Stimulated activated CD4-positive, alpha-beta T cell treated with anti-CD3 and anti-CD28 coated beads, Interleukin-4, amount 100 ng/mL, for 24 hours (primary cell): ENCODE results near the gene SCYGR7.
A peak's percentile ranks its signal among the peaks of the same experiment; 100 is the strongest.
"Not testable (repeated sequence)": the region's sequence is repeated elsewhere in the genome, so short reads cannot be mapped to it uniquely, and the experiment has no call there.

ENCODE experiments used
- DNase-seq: peaks from one replicate; pipeline ENCODE4 v3.0.0-alpha.2; 2020

Gene SCYGR7

DNA sequence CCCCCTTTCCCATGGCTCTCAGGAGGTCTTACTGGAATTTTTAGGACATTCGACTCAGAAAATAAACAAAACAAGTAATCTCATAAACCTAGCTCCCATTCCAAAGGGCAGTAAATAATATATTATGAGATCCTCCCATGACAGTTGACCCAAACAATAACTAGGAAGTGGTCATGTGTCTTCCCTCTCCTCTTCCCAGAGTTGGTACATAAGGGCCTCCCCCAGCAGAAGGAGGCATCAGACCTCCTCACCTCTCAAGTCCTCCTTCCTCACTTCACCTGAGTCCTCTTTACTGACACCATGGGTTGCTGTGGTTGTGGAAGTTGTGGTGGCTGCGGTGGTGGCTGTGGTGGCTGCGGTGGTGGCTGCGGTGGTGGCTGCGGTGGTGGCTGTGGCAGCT, at the start of gene SCYGR7:
SCYGR7 (plus strand) TSS at position 301 of the 400 bp plus-strand sequence; CDS start at position 301, 0 bp downstream.
- no peak for DNase-seq

- DNase-seq, result no peak
Measured at GRCh38 chr2:227684258-227684657, 43.9 kb upstream of the SCYGR7 start.

GRCh38 chr2:227687189-227687588, 40.9 kb upstream of the SCYGR7 start:
- no peak for DNase-seq

GRCh38 chr2:227696990-227697679, 31.0 kb upstream of the SCYGR7 start:
- DNase-seq, result no peak

- no peak for DNase-seq
Measured at GRCh38 chr2:227701556-227701955, 26.6 kb upstream of the SCYGR7 start.

- no peak for DNase-seq
Measured at GRCh38 chr2:227703280-227703732, 24.8 kb upstream of the SCYGR7 start.

GRCh38 chr2:227703961-227704360, 24.2 kb upstream of the SCYGR7 start:
- DNase-seq, result no peak

DNA sequence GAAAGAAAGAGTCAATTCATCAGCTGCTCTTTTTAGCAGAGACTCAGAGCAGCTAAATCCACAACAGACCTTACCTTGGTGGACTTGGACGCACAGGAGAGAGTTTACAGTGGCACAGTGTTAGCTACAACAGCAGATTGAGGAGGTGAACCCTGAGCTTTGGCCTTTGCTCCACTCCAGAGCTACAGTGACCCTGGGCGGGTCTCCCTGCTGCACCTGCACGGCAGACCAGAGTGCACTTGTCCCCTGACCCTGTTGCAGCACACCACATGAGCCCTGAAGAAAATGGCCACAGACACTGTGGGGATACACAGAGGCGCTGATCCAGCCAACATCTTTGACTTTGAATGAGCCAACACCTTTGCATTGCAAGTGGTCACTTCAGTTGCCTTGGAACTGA, 21.3 kb upstream of the SCYGR7 start:
- no peak for DNase-seq

DNA sequence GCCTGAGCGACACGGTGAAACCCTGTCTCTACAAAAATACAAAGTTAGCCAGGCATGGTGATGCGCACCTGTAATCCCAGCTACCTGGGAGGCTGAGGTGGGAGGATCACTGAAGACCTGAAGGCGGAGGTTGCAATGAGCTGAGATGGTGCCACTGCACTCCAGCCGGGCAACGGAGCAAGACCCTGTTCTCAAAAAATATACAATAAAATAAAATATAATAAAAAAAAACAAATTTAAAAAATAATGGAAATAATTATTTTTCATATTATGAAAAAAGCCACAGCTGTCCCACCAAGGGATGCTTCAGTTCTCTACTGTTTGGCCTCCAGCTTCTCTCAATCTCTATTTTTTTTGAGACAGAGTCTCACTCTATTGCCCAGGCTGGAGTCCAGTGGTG, 20.7 kb upstream of the SCYGR7 start:
- DNase-seq, result no peak

DNA sequence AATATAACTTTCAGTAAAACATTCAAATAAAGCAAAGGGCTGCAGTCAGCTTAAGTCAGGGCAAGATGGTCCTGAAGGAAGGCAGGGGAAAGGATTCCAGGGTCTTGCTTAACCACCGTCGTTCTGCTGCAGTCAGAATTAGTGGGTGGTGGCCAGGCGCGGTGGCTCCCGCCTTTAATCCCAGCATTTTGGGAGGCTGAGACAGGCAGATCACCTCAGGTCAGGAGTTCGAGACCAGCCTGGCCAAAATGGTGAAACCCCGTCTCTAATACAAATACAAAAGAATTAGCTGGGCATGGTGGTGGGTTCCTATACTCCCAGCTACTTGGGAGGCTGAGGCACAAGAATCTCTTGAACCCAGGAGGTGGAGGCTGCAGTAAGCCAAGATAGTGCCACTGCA, 17.1 kb upstream of the SCYGR7 start:
- DNase-seq, result no peak

GRCh38 chr2:227713291-227713690, 14.8 kb upstream of the SCYGR7 start:
- no peak for DNase-seq

GRCh38 chr2:227716501-227716900, 11.6 kb upstream of the SCYGR7 start:
- no peak for DNase-seq

DNA sequence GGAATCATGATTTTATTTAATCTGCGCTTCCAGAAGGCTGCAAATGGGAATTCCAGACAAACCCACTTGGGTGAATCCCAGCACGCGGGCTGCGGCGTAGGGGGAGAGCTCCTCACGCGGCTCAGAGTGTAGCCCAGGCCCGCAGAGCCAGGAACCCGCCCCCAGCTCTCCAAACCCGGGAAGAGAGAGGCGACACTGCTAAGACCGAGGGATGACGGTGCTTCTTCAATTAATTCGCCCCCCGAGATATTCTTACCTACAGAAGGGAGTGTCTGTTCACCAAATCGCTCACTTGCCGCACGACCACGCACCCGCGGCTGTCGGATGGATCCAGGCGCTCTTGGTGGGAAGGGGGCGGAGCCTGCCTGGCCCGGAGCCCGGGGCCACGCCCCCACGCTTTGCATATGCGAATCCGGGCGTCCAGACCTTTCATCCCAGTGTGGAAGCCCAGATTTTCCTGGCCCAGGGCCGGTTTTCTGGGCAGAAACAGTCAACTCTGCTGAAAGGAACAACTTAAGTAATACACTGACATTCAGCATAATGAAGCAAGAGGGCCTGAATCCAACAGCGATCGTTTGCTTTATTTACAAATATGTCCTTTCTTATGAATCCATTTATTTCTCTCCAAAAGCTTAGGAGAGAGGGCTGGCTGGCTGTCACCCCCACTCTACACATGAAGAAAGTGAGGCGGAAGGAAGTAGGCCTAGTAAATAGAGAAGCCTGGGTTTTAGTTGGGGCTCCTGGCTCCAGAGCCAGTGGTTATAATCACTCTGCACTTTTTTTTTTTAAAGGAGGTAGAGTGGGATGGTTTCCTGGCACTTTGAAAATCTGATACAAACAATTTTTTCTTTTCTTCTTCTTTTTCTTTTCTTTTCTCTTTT, 10.2 kb upstream of the SCYGR7 start, which contains the start of gene SLC19A3:
SLC19A3 (minus strand) TSS at position 342 of the 881 bp plus-strand sequence. CDS start 15,710 bp downstream, outside the sequence.
- no peak for DNase-seq

GRCh38 chr2:227719641-227720040, 8.5 kb upstream of the SCYGR7 start:
- DNase-seq, result no peak

GRCh38 chr2:227720680-227721079, 7.5 kb upstream of the SCYGR7 start:
- DNase-seq, result no peak

DNA sequence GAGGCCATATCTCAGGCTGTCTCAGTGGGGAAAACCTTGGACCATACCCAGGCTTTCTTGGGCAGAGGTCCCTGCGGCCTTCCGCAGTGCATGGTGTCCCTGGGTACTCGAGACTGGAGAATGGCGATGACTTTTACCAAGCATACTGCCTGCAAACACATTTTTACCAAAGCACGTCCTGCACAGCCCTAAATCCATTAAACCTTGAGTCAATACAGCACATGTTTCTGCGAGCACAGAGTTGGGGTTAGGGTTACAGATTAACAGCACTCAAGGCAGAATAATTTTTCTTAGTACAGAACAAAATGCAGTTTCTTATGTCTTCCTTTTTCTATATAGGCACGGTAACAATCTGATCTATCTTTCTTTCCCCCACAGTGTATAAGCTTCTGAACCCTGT, 5.3 kb upstream of the SCYGR7 start:
- DNase-seq, result not testable (repeated sequence)

GRCh38 chr2:227724394-227725039, 3.6 kb upstream of the SCYGR7 start, which contains the start of gene SCYGR6:
Gene SCYGR6 (minus strand): TSS chr2:227724757. CDS start chr2:227724757, 0 bp downstream.
- DNase-seq, result no peak

DNA sequence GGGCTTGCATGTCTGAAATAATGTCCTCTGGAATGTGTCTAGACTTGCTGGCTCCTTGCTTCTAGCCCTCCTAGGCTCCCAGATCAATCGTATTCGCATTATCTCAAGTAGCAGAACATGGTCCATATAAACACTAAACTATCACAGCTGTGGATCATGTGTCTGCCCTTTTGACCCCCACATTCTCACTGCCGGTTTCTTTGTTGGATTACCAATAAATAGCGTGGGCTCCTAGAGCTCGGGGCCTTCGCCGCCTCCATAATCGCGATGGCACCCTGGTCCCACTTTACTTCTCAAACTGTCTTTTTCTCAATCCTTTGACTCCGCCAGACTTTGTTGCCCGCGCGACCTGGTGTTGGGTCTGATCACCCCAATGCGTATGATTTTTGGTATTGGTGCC, 11.2 kb downstream of the SCYGR7 start:
- DNase-seq, result no peak

DNA sequence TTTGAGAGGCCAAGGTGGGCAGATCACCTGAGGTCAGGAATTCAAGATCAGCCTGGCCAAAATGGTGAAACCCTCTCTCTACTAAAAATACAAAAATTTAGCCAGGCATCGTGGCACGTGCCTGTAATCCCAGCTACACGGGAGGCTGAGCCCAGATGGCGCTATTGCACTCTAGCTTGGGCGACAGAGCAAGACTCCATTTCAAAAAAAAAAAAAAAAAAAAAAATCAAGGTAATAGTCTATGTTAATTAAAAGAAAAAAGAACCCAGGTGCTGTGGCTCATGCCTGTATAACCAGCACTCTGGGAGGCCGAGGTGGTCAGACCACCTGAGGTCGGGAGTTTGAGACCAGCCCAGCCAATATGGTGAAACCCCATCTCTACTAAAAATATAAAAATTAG, 12.6 kb downstream of the SCYGR7 start:
- peak; percentile 6 for DNase-seq

GRCh38 chr2:227745594-227745993, 17.5 kb downstream of the SCYGR7 start, which contains the start of gene SCYGR8:
Gene SCYGR8 (plus strand): TSS chr2:227745894. CDS start chr2:227745894, 0 bp downstream.
- no peak for DNase-seq

DNA sequence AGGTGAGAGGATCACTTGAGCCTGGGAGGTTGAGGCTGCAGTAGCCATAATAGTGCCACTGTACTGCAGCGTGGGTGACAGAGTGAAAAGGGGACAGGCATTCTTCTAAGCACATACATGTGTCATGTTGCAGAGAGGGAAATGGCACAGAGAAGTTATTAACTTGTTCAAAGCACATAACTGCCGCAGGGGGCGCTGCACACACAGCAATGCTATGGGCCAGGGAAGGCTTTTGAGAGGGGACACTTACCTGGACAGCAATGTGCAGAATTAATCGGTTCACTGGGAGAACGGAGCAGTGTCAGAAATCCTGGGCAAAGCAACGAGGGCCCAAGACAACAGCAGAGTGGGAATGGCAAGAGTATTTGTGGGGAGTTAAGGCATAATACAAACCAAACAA, 19.9 kb downstream of the SCYGR7 start:
- no peak for DNase-seq

DNA sequence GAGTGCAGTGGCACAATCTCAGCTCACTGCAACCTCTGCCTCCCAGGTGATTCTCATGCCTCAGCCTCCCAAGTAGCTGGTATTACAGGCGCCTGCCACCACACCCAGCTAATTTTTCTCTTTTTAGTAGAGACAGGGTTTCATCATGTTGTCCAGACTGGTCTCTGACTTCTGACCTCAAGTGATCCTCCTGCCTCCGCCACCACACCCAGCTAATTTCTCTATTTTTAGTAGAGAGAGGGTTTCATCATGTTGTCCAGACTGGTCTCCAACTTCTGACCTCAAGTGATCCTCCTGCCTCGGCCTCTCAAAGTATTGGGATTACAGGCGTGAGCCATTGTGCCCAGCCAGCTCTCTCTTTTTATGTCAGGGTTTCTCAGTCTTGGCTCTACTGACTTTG, 28.1 kb downstream of the SCYGR7 start:
- not testable (repeated sequence) for DNase-seq
